GM12878 (cell line): ENCODE data around the gene SLC25A29. TPM values are rescaled to one million over a fixed set of nuclear protein-coding genes. Genes with fewer than 3 reads are reported as not detected.

Source experiments
- BACH1 ChIP-seq: fragments of 450-650 bp; IDR thresholded peaks from 2 replicates; pipeline ENCODE4 v1.6.1; 2017; ENCODE audit warnings: mild to moderate bottlenecking, borderline replicate concordance
- CHD2 ChIP-seq: IDR thresholded peaks from 2 replicates; pipeline ENCODE4 v1.6.1; 2011; ENCODE audit warnings: low read depth, low read length, improper control_type of control experiment, borderline replicate concordance
- CHD4 ChIP-seq: fragments of 200-600 bp; sonication (generic); IDR thresholded peaks from 2 replicates; pipeline ENCODE4 v1.6.1; 2016; ENCODE audit warnings: mild to moderate bottlenecking
- CREM ChIP-seq: IDR thresholded peaks from 2 replicates; pipeline ENCODE4 v1.6.1; 2014; ENCODE audit warnings: antibody characterized with exemption, low read depth
- FOXK2 ChIP-seq: fragments of 450-650 bp; IDR thresholded peaks from 2 replicates; pipeline ENCODE4 v1.6.1; 2017; ENCODE audit warnings: mild to moderate bottlenecking, moderate library complexity
- HDGF ChIP-seq: fragments of 450-650 bp; IDR thresholded peaks from 2 replicates; pipeline ENCODE4 v1.6.1; 2016; ENCODE audit warnings: antibody characterized with exemption
- NFYB ChIP-seq: IDR thresholded peaks from 2 replicates; pipeline ENCODE4 v1.6.1; 2011; ENCODE audit warnings: low read depth, mild to moderate bottlenecking, low read length, improper control_type of control experiment, moderate library complexity; ENCODE audit not compliant: insufficient read depth
- PAX8 ChIP-seq: fragments of 450-650 bp; IDR thresholded peaks from 2 replicates; pipeline ENCODE4 v1.6.1; 2017; ENCODE audit warnings: mild to moderate bottlenecking, moderate library complexity
- RCOR1 ChIP-seq: conservative IDR thresholded peaks from 2 replicates; pipeline ENCODE4 v1.6.1; 2012; ENCODE audit warnings: low read depth, low read length, improper control_type of control experiment
- RFX5 ChIP-seq: IDR thresholded peaks from 2 replicates; pipeline ENCODE4 v1.6.1; 2011; ENCODE audit warnings: low read depth, low read length, improper control_type of control experiment
- RUNX3 ChIP-seq: IDR thresholded peaks from 2 replicates; pipeline ENCODE4 v1.6.1; 2012; ENCODE audit warnings: low read length, inconsistent platforms
- SREBF1 ChIP-seq: IDR thresholded peaks from 2 replicates; pipeline ENCODE4 v1.6.1; 2012; ENCODE audit warnings: mild to moderate bottlenecking, low read length
- YY1 ChIP-seq: IDR thresholded peaks from 2 replicates; pipeline ENCODE4 v1.6.1; 2011; ENCODE audit warnings: low read depth, mild to moderate bottlenecking, low read length
- ZNF207 ChIP-seq: fragments of 450-650 bp; IDR thresholded peaks from 2 replicates; pipeline ENCODE4 v1.6.1; 2014; ENCODE audit warnings: antibody characterized with exemption, mild to moderate bottlenecking, borderline replicate concordance
- polyA plus RNA-seq, 11 experiments: library from polyadenylated mRNA; depleted of rRNA in 4 of 11; unstranded in 6 of 11; stranded (reverse) in 5 of 11; fragments of >200 nt; fragmentation: Nextera tagmentation in 4 of 11; fragmentation: Illumina TruSeq in 1 of 11; extraction: Ambion mirVana in 4 of 11; extraction: Trizol in 1 of 11; gene quantifications; 1 replicate in 1 of 11; 2 replicates in 10 of 11; pipeline versions ENCODE4 v1.2.1 to v1.2.3, GENCODE V29; 2011 to 2016; ENCODE audit warnings: inconsistent platforms in 2 of 11, missing spikeins in 2 of 11, low read depth in 1 of 11
- total RNA-seq, 4 experiments: library from RNA; depleted of rRNA in 3 of 4; stranded (reverse); fragments of >200 nt in 3 of 4; fragmentation: Illumina TruSeq in 1 of 4; extraction: Trizol in 1 of 4; gene quantifications; 2 replicates each; pipeline versions ENCODE4 v1.2.1 to v1.2.3, GENCODE V29; 2013 to 2021
- TF ChIP-seq, protein P1 (sequence below): fragments of 150-350 bp; IDR thresholded peaks from 2 replicates; pipeline ENCODE4 v1.6.1; 2016; ENCODE audit warnings: low read depth, low read length
- TF ChIP-seq, protein P2 (sequence below): fragments of 450-650 bp; IDR thresholded peaks from 2 replicates; pipeline ENCODE4 v1.6.1; 2017; ENCODE audit warnings: low read depth, mild to moderate bottlenecking, moderate library complexity
- TF ChIP-seq, protein P3 (sequence below): IDR thresholded peaks from 2 replicates; pipeline ENCODE4 v1.6.1; 2012; ENCODE audit warnings: mild to moderate bottlenecking, low read depth, low read length
- TF ChIP-seq, protein P4 (sequence below): fragments of 450-650 bp; IDR thresholded peaks from 2 replicates; pipeline ENCODE4 v1.6.1; 2018; ENCODE audit warnings: mild to moderate bottlenecking, low read depth, moderate library complexity; ENCODE audit not compliant: partially characterized antibody

SLC25A29 gene
- total and polyA plus RNA-seq, 10 of the 15 experiments (the other 5 are each of a cell fraction or from before 2014, with no cell fraction given): 0.42 to 13.3 (median 4.0) TPM; not detected in 1

DNA sequence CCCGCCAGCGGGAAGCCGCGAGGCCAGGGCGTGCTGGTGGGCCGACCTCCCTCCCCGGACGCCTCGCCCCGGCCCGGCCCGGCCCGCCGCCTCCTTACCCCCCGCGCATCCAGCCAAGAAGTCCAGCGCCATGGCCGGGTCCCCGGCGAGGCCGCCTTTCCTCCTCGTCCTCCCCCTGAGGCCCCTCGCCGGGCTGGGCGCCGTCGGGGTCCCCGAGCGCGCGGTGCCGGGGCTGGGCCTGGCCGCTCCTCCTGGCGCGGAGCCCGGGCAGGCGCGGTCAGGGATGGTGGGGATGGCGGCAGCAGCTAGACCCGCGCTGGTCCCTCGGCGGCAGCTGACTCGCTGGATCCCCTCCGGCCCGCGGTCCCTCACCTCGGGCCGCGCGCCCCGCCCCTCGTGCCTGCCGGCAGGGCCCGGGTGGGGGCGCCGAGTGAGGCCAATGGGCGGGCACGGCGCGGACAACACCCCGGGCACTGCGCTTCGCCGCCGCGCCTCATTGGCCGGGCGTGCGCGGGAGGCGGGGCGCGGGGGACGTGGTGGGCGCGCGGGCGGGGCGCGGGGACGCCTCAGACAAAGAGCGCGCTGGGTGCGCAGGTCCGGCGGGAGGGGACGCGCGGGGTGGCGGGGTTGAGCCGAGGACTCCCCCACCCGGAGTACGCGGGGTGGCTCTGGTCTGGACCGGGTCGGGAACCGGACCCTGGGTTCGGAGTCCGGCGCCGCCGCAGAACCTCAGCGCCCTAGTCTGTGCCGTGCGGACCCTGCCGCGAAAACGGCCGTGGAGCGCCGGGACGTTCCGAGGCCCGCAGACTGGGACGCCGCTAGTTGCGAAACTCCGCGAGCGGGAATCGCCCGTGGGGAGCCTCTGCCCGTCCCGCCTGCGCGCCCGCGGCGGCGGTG lies at the start of gene SLC25A29 (continued):
- TF ChIP-seq, protein P1, sequence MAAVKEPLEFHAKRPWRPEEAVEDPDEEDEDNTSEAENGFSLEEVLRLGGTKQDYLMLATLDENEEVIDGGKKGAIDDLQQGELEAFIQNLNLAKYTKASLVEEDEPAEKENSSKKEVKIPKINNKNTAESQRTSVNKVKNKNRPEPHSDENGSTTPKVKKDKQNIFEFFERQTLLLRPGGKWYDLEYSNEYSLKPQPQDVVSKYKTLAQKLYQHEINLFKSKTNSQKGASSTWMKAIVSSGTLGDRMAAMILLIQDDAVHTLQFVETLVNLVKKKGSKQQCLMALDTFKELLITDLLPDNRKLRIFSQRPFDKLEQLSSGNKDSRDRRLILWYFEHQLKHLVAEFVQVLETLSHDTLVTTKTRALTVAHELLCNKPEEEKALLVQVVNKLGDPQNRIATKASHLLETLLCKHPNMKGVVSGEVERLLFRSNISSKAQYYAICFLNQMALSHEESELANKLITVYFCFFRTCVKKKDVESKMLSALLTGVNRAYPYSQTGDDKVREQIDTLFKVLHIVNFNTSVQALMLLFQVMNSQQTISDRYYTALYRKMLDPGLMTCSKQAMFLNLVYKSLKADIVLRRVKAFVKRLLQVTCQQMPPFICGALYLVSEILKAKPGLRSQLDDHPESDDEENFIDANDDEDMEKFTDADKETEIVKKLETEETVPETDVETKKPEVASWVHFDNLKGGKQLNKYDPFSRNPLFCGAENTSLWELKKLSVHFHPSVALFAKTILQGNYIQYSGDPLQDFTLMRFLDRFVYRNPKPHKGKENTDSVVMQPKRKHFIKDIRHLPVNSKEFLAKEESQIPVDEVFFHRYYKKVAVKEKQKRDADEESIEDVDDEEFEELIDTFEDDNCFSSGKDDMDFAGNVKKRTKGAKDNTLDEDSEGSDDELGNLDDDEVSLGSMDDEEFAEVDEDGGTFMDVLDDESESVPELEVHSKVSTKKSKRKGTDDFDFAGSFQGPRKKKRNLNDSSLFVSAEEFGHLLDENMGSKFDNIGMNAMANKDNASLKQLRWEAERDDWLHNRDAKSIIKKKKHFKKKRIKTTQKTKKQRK: no peak
- TF ChIP-seq CHD2 (0 out of 2 replicates have a peak, but pooled peaks have one; percentile 31), BACH1 (peak; percentile 33; the same call in 1 of the 2 replicates), CREM (no peak), YY1 (peak; percentile 23; the same call in 1 of the 2 replicates), SREBF1 (no peak), NFYB (peak; percentile 83), PAX8 (no peak), CHD4 (no peak), RFX5 (peak; percentile 34; the same call in 1 of the 2 replicates), HDGF (no peak), RUNX3 (no peak), FOXK2 (no peak), RCOR1 (no peak), ZNF207 (no peak)
- TF ChIP-seq, protein P2, sequence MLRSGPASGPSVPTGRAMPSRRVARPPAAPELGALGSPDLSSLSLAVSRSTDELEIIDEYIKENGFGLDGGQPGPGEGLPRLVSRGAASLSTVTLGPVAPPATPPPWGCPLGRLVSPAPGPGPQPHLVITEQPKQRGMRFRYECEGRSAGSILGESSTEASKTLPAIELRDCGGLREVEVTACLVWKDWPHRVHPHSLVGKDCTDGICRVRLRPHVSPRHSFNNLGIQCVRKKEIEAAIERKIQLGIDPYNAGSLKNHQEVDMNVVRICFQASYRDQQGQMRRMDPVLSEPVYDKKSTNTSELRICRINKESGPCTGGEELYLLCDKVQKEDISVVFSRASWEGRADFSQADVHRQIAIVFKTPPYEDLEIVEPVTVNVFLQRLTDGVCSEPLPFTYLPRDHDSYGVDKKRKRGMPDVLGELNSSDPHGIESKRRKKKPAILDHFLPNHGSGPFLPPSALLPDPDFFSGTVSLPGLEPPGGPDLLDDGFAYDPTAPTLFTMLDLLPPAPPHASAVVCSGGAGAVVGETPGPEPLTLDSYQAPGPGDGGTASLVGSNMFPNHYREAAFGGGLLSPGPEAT: no peak
- TF ChIP-seq, protein P3, sequence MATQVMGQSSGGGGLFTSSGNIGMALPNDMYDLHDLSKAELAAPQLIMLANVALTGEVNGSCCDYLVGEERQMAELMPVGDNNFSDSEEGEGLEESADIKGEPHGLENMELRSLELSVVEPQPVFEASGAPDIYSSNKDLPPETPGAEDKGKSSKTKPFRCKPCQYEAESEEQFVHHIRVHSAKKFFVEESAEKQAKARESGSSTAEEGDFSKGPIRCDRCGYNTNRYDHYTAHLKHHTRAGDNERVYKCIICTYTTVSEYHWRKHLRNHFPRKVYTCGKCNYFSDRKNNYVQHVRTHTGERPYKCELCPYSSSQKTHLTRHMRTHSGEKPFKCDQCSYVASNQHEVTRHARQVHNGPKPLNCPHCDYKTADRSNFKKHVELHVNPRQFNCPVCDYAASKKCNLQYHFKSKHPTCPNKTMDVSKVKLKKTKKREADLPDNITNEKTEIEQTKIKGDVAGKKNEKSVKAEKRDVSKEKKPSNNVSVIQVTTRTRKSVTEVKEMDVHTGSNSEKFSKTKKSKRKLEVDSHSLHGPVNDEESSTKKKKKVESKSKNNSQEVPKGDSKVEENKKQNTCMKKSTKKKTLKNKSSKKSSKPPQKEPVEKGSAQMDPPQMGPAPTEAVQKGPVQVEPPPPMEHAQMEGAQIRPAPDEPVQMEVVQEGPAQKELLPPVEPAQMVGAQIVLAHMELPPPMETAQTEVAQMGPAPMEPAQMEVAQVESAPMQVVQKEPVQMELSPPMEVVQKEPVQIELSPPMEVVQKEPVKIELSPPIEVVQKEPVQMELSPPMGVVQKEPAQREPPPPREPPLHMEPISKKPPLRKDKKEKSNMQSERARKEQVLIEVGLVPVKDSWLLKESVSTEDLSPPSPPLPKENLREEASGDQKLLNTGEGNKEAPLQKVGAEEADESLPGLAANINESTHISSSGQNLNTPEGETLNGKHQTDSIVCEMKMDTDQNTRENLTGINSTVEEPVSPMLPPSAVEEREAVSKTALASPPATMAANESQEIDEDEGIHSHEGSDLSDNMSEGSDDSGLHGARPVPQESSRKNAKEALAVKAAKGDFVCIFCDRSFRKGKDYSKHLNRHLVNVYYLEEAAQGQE: no peak
- TF ChIP-seq, protein P4, sequence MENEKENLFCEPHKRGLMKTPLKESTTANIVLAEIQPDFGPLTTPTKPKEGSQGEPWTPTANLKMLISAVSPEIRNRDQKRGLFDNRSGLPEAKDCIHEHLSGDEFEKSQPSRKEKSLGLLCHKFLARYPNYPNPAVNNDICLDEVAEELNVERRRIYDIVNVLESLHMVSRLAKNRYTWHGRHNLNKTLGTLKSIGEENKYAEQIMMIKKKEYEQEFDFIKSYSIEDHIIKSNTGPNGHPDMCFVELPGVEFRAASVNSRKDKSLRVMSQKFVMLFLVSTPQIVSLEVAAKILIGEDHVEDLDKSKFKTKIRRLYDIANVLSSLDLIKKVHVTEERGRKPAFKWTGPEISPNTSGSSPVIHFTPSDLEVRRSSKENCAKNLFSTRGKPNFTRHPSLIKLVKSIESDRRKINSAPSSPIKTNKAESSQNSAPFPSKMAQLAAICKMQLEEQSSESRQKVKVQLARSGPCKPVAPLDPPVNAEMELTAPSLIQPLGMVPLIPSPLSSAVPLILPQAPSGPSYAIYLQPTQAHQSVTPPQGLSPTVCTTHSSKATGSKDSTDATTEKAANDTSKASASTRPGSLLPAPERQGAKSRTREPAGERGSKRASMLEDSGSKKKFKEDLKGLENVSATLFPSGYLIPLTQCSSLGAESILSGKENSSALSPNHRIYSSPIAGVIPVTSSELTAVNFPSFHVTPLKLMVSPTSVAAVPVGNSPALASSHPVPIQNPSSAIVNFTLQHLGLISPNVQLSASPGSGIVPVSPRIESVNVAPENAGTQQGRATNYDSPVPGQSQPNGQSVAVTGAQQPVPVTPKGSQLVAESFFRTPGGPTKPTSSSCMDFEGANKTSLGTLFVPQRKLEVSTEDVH: no peak
